Measurements from ENCODE around the gene DPY30.

The DPY30 gene

GRCh38 chr2:31983762-31984467 lies 55.7 kb downstream of the DPY30 start:
- in situ Hi-C loops (cut with MboI; ENCODE audit: low pct_unique_long_range_greater_than_20kb, low sequenced_read_pairs): no loop called here
- DNase-seq: no peak

GRCh38 chr2:31980674-31981356 lies 58.8 kb downstream of the DPY30 start:
- peak; percentile 44 for DNase-seq
- in situ Hi-C loops (cut with MboI; ENCODE audit: low pct_unique_long_range_greater_than_20kb, low sequenced_read_pairs): no loop called here

- in situ Hi-C loops (cut with MboI; ENCODE audit: low pct_unique_long_range_greater_than_20kb, low sequenced_read_pairs): no loop called here
- no peak for DNase-seq
Measured at GRCh38 chr2:31979956-31980355, 59.6 kb downstream of the DPY30 start.

- DNase-seq: no peak
- in situ Hi-C loops (cut with MboI; ENCODE audit: low pct_unique_long_range_greater_than_20kb, low sequenced_read_pairs): no loop called here
Measured at GRCh38 chr2:31979018-31979417, 60.6 kb downstream of the DPY30 start.

- in situ Hi-C loops (cut with MboI; ENCODE audit: low pct_unique_long_range_greater_than_20kb, low sequenced_read_pairs): no loop called here
- no peak for DNase-seq
Measured at GRCh38 chr2:31978436-31978835, 61.2 kb downstream of the DPY30 start.
